GM21367 (cell line): ENCODE measurements around the gene SPOUT1.
"Not testable (repeated sequence)": the region's sequence is repeated elsewhere in the genome, so short reads cannot be mapped to it uniquely, and the experiment has no call there.

Source experiments
- ATAC-seq: cut with Tn5 transposase; IDR thresholded peaks from one replicate; pipeline ENCODE4 v1.9.1; 2021; ENCODE audit not compliant: unreplicated experiment

Gene SPOUT1

GRCh38 chr9:128829477-128830251 lies at the start of gene SPOUT1:
SPOUT1 (minus strand) TSS chr9:128829794; CDS start chr9:128829780, 14 bp downstream.
- ATAC-seq, result peak; percentile 95

GRCh38 chr9:128877852-128878251 lies 48.3 kb upstream of the SPOUT1 start:
- ATAC-seq, result no peak

GRCh38 chr9:128870941-128871265 lies 41.3 kb upstream of the SPOUT1 start:
- not testable (repeated sequence) for ATAC-seq

- no peak for ATAC-seq
Observed at GRCh38 chr9:128870128-128870940, 40.7 kb upstream of the SPOUT1 start.

- ATAC-seq, result no peak
Observed at GRCh38 chr9:128863647-128864046, 34.1 kb upstream of the SPOUT1 start.

GRCh38 chr9:128862401-128862851 lies 32.8 kb upstream of the SPOUT1 start:
- no peak for ATAC-seq

- ATAC-seq, result no peak
Observed at GRCh38 chr9:128861501-128861900, 31.9 kb upstream of the SPOUT1 start.

- no peak for ATAC-seq
Observed at GRCh38 chr9:128860937-128861336, 31.3 kb upstream of the SPOUT1 start.

GRCh38 chr9:128858476-128858875 lies 28.9 kb upstream of the SPOUT1 start:
- ATAC-seq, result not testable (repeated sequence)

- not testable (repeated sequence) for ATAC-seq
Observed at GRCh38 chr9:128854454-128854853, 24.9 kb upstream of the SPOUT1 start.

- ATAC-seq, result not testable (repeated sequence)
Observed at GRCh38 chr9:128852646-128853045, 23.1 kb upstream of the SPOUT1 start.

GRCh38 chr9:128851779-128852600 lies 22.4 kb upstream of the SPOUT1 start:
- ATAC-seq, result not testable (repeated sequence)

GRCh38 chr9:128851024-128851423 lies 21.4 kb upstream of the SPOUT1 start:
- not testable (repeated sequence) for ATAC-seq

GRCh38 chr9:128847803-128848202 lies 18.2 kb upstream of the SPOUT1 start:
- no peak for ATAC-seq

- no peak for ATAC-seq
Observed at GRCh38 chr9:128846680-128847030, 17.1 kb upstream of the SPOUT1 start.

GRCh38 chr9:128845186-128845931 lies 15.8 kb upstream of the SPOUT1 start:
- no peak for ATAC-seq

GRCh38 chr9:128843171-128843570 lies 13.6 kb upstream of the SPOUT1 start:
- not testable (repeated sequence) for ATAC-seq

- ATAC-seq, result no peak
Observed at GRCh38 chr9:128841694-128842492, 12.3 kb upstream of the SPOUT1 start.

GRCh38 chr9:128840524-128840923 lies 10.9 kb upstream of the SPOUT1 start:
- no peak for ATAC-seq

GRCh38 chr9:128838338-128838737 lies 8.7 kb upstream of the SPOUT1 start:
- no peak for ATAC-seq
